A549 (cell line): ENCODE measurements around the gene UBE2G2.

Experiments
- BHLHE40 ChIP-seq: IDR thresholded peaks from 2 replicates; pipeline ENCODE4 v1.6.1; 2012; ENCODE audit warnings: low read depth, low read length, inconsistent platforms
- CEBPB ChIP-seq, 2 experiments: fragments of >200 bp in 1 of 2; sonication (Bioruptor Twin) in 1 of 2; formaldehyde crosslinking in 1 of 2; IDR thresholded peaks; 2 replicates each; pipeline ENCODE4 v1.6.1; 2012 to 2016
- CHD4 ChIP-seq: fragments of 200-600 bp; sonication (generic); IDR thresholded peaks from 2 replicates; pipeline ENCODE4 v1.6.1; 2016; ENCODE audit warnings: antibody characterized with exemption, mild to moderate bottlenecking, borderline replicate concordance
- CTCF ChIP-seq: fragments of >200 bp; sonication (Bioruptor Twin); formaldehyde crosslinking; IDR thresholded peaks from 3 replicates; pipeline ENCODE4 v1.5.1; 2016
- EHF ChIP-seq: fragments of 250-450 bp; sonication (Bioruptor Pico); IDR thresholded peaks from 2 replicates; pipeline ENCODE4 v1.5.0; 2020; ENCODE audit warnings: mild to moderate bottlenecking
- ELK1 ChIP-seq: fragments of 150-350 bp; IDR thresholded peaks from 2 replicates; pipeline ENCODE4 v1.6.1; 2014; ENCODE audit warnings: low read depth, mild to moderate bottlenecking, low read length
- EP300 ChIP-seq, 2 experiments: fragments of >200 bp; sonication (Bioruptor Twin); formaldehyde crosslinking; IDR thresholded peaks; 2 replicates in 1 of 2; 3 replicates in 1 of 2; pipeline ENCODE4 v1.6.1; 2016 to 2017
- ESRRA ChIP-seq: fragments of 150-350 bp; IDR thresholded peaks from 2 replicates; pipeline ENCODE4 v1.6.1; 2014; ENCODE audit warnings: mild to moderate bottlenecking, low read length, borderline replicate concordance
- HMGXB4 ChIP-seq: fragments of 250-450 bp; sonication (Bioruptor Pico); IDR thresholded peaks from 2 replicates; pipeline ENCODE4 v1.5.0; 2021; ENCODE audit warnings: mild to moderate bottlenecking, moderate library complexity, borderline replicate concordance
- PHF8 ChIP-seq: fragments of 200-600 bp; sonication (generic); IDR thresholded peaks from 2 replicates; pipeline ENCODE4 v1.6.1; 2016; ENCODE audit warnings: low read depth, mild to moderate bottlenecking, antibody characterized with exemption, moderate library complexity, borderline replicate concordance
- POLR2A ChIP-seq: IDR thresholded peaks from 2 replicates; pipeline ENCODE4 v1.6.1; 2012; ENCODE audit warnings: mild to moderate bottlenecking, low read length
- RCOR1 ChIP-seq: fragments of 150-350 bp; IDR thresholded peaks from 2 replicates; pipeline ENCODE4 v1.6.1; 2014; ENCODE audit warnings: antibody characterized with exemption, low read length, low read depth
- REST ChIP-seq: fragments of 200-600 bp; sonication (generic); IDR thresholded peaks from 2 replicates; pipeline ENCODE4 v1.6.1; 2016; ENCODE audit warnings: antibody characterized with exemption, mild to moderate bottlenecking, moderate library complexity
- RNF2 ChIP-seq: fragments of 200-600 bp; sonication (generic); IDR thresholded peaks from 2 replicates; pipeline ENCODE4 v1.6.1; 2016; ENCODE audit warnings: low read depth, mild to moderate bottlenecking, antibody characterized with exemption, moderate library complexity, borderline replicate concordance

GRCh38 chr21:44780137-44780502, 21.5 kb downstream of the UBE2G2 start:
- no peak for TF ChIP-seq RCOR1
- TF ChIP-seq ESRRA, result no peak
- TF ChIP-seq POLR2A, result no peak
- no peak for TF ChIP-seq RNF2
- no peak for TF ChIP-seq CTCF
- TF ChIP-seq ELK1, result no peak
- no peak for TF ChIP-seq CEBPB (IDR thresholded peaks at IDR 0.05)
- TF ChIP-seq REST, result no peak
- no peak for TF ChIP-seq CHD4
- no peak for TF ChIP-seq PHF8
- TF ChIP-seq BHLHE40, result no peak
- TF ChIP-seq HMGXB4 (CRISPR knock-in tag), result no peak
- no peak for TF ChIP-seq EP300 (IDR thresholded peaks at IDR 0.05)
- TF ChIP-seq EHF (CRISPR knock-in tag), result no peak
